SK-N-DZ (cell line): ENCODE data around the gene RIN1.
"Not testable (repeated sequence)": the region's sequence is repeated elsewhere in the genome, so short reads cannot be mapped to it uniquely, and the experiment has no call there.

ENCODE experiments used
- DNase-seq: peaks from one replicate; pipeline ENCODE4 v3.0.0-alpha.2; 2015; ENCODE audit warnings: low spot score

RIN1 gene

GRCh38 chr11:66320289-66320688 is 15.9 kb downstream of the RIN1 start:
- DNase-seq = not testable (repeated sequence)

GRCh38 chr11:66318600-66318970 is 17.6 kb downstream of the RIN1 start:
- no peak for DNase-seq

- peak; percentile 89 for DNase-seq
These were observed 18.3 kb downstream of the RIN1 start for GRCh38 chr11:66317723-66318599.

GRCh38 chr11:66317322-66317722 is 18.9 kb downstream of the RIN1 start:
- DNase-seq = peak; percentile 80

GRCh38 chr11:66316849-66317251 is 19.4 kb downstream of the RIN1 start, which contains the start of gene CD248:
Gene CD248, minus strand, starts transcription at chr11:66317044. Its CDS starts 17 bp downstream, at chr11:66317027.
- peak; percentile 78 for DNase-seq

GRCh38 chr11:66315921-66316811 is 20.1 kb downstream of the RIN1 start:
- DNase-seq = no peak

- no peak for DNase-seq
These were observed 20.7 kb downstream of the RIN1 start for GRCh38 chr11:66315498-66315885.

GRCh38 chr11:66314561-66315497 is 21.4 kb downstream of the RIN1 start:
- no peak for DNase-seq

GRCh38 chr11:66314186-66314501 is 22.1 kb downstream of the RIN1 start:
- no peak for DNase-seq

GRCh38 chr11:66313321-66314185 is 22.7 kb downstream of the RIN1 start:
- peak; percentile 96 for DNase-seq

- peak; percentile 99 for DNase-seq
These were observed 23.5 kb downstream of the RIN1 start for GRCh38 chr11:66312549-66313320.

- DNase-seq = peak; percentile 95
These were observed 24.2 kb downstream of the RIN1 start for GRCh38 chr11:66311965-66312548.

GRCh38 chr11:66311470-66311964 is 24.7 kb downstream of the RIN1 start:
- DNase-seq = no peak

- not testable (repeated sequence) for DNase-seq
These were observed 25.3 kb downstream of the RIN1 start for GRCh38 chr11:66310803-66311440.

GRCh38 chr11:66310324-66310723 is 25.9 kb downstream of the RIN1 start:
- no peak for DNase-seq

GRCh38 chr11:66309475-66309874 is 26.8 kb downstream of the RIN1 start:
- no peak for DNase-seq

- no peak for DNase-seq
These were observed 33.6 kb downstream of the RIN1 start for GRCh38 chr11:66302656-66303055.

- no peak for DNase-seq
These were observed 37.0 kb downstream of the RIN1 start for GRCh38 chr11:66299186-66299585.

GRCh38 chr11:66297610-66298009 is 38.6 kb downstream of the RIN1 start:
- DNase-seq = no peak
